AG04449 (cell line): ENCODE measurements around the gene SLC37A1.
"Not testable (repeated sequence)": the region's sequence is repeated elsewhere in the genome, so short reads cannot be mapped to it uniquely, and the experiment has no call there.

Experiments used
- CTCF ChIA-PET: fragments of 350-600 bp; formaldehyde crosslinking; extraction: SDS; loops from one replicate; lab custom pipeline; 2021; ENCODE audit warnings: antibody characterized with exemption; lab: Yijun Ruan, JAX
- POLR2A ChIA-PET: fragments of 400-600, 350-600 bp; formaldehyde crosslinking; extraction: SDS; loops from one replicate; lab custom pipeline; 2020; ENCODE audit warnings: antibody characterized with exemption, inconsistent platforms; lab: Yijun Ruan, JAX
- DNase-seq: peaks from one replicate; pipeline ENCODE4 v3.0.0-alpha.2; 2010; ENCODE audit warnings: low read depth, low spot score
- H3K4me3 ChIP-seq: 2 replicates; pipeline ENCODE4 v1.5.1; 2011; ENCODE audit warnings: low read depth, mild to moderate bottlenecking, control low read depth, low read length
- TF ChIP-seq, protein P1 (sequence below): IDR thresholded peaks from one replicate; pipeline ENCODE4 v1.5.1; 2011; ENCODE audit warnings: mild to moderate bottlenecking, moderate library complexity, low read length, control low read depth, inconsistent platforms; ENCODE audit not compliant: insufficient read depth; ENCODE audit errors: missing control alignments

Gene SLC37A1

DNA sequence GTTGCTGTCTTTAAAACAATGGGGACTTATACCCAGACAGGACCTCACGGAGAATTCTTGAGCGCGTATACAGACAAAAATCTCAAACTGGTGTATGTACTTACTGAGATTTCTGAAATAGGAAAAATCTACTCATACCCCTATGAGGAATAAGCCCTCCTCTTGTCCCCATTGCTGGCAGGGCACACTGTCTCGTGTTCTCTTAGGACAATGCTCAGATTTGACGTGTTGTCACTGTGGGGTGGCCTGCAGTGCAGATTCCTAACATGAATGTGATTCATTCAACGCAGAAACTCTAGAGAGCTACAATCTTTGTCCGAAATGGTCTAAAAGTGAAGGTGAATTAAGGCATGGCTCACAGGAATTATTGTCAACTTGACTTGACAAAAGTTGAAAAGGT, 108.6 kb downstream of the SLC37A1 start:
- ChIA-PET CTCF (interaction anchor here (1.2 kb wide), 1 partner anchor 10 kb away, joined by 3 read pairs; no protein-coding TSS in a partner anchor), POLR2A (no interaction called here)
- no peak overlapping the region for H3K4me3 ChIP-seq
- TF ChIP-seq, protein P1, sequence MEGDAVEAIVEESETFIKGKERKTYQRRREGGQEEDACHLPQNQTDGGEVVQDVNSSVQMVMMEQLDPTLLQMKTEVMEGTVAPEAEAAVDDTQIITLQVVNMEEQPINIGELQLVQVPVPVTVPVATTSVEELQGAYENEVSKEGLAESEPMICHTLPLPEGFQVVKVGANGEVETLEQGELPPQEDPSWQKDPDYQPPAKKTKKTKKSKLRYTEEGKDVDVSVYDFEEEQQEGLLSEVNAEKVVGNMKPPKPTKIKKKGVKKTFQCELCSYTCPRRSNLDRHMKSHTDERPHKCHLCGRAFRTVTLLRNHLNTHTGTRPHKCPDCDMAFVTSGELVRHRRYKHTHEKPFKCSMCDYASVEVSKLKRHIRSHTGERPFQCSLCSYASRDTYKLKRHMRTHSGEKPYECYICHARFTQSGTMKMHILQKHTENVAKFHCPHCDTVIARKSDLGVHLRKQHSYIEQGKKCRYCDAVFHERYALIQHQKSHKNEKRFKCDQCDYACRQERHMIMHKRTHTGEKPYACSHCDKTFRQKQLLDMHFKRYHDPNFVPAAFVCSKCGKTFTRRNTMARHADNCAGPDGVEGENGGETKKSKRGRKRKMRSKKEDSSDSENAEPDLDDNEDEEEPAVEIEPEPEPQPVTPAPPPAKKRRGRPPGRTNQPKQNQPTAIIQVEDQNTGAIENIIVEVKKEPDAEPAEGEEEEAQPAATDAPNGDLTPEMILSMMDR, result no peak
- DNase-seq, result no peak

DNA sequence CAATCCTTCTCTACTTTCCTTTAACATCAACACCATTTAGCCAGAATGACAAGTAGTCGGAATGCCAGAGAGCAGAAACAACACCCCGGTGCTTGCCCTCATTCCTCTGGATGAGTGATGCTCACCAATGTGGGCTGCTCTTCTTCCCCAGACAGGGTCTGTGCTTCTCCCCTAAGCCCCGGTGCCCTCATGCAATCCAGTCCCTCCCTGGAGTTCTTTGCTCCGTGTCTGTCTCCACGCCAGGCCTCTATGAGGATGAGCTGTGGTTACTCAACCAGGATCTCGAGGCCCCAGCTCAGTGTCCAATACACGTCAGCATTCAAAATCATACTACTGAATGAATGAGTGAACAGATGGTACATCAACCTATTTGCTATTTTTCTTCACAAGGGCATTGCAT, 110.0 kb downstream of the SLC37A1 start:
- TF ChIP-seq, protein P1, result no peak
- POLR2A ChIA-PET, result no interaction called here
- no peak overlapping the region for H3K4me3 ChIP-seq
- CTCF ChIA-PET, result interaction anchor here (1.2 kb wide), 1 partner anchor 8 kb away, joined by 3 read pairs; no protein-coding TSS in a partner anchor
- no peak for DNase-seq

DNA sequence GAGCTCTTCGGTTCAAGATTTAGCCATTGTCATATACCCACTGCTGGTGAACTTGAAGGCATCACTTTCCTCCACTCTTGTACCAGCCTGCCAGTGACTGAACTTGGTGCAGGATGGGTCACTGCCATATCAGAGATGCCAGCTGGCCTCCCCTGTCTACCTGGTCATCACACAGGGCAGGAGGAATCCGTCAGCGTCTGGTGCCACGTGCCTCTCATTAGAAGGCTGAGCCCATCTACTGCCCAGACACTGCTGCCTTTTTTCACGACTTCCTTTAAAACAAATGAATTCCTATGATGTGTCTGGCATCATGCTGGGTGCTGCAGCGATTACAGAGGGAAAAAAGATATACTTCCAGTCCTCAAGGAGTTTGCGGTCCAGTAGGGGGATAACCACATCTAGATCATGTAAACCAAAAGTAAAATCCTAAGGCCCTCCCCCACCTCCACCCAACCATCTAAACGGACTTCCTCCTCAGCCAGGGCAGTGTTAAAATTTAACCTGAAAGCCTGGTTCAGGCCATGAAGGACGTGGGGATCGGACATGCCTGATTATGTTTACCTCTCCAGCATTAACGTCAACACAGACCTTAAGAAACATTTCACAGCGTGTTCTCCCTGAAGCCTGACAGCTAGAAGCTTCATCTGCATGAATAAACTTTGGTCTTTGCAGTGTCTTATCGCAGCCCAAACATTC, 110.6 kb downstream of the SLC37A1 start:
- TF ChIP-seq, protein P1, result no peak
- POLR2A ChIA-PET, result no interaction called here
- CTCF ChIA-PET, result no interaction called here
- no peak overlapping the region for H3K4me3 ChIP-seq
- no peak for DNase-seq

DNA sequence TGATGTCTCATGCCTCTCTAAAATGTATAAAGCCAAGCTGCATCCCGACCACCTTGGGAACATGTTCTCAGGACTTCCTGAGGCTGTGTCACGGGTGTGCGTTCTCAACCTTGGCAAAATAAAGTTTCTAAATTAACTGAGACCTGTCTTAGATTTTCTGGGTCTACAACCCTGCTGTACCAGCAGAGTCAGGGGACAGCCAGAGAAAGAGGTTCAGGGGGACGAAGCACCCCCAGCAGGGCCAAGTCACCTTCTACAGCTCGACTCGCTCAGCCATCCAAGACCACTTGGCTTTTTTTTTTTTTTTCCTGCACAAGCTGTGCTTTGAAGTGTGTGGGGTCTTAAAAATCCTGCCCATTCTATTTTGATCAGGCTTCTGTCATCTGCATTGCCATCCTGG, 111.3 kb downstream of the SLC37A1 start:
- ChIA-PET CTCF (no interaction called here), POLR2A (no interaction called here)
- TF ChIP-seq, protein P1, result no peak
- no peak for DNase-seq
- H3K4me3 ChIP-seq, result no peak overlapping the region

DNA sequence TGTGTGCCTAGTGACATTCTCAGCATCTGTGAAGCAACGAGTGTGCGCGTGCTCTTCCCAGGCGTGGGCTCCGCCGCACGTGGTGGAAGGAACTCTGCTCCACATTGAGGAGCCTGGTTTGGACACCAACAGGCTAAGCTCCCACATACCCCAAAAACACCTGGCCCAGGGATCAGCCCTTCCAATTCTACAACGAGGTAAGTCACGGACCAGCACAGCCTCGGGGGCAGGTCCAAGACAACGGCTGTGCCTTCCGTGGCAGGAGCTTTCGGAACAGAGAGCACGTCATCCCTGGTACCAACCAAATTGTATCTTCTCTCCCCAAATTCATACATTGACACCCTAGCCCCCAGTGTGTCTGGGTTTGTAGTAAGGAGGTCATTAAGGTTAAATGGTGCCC, 112.5 kb downstream of the SLC37A1 start:
- TF ChIP-seq, protein P1, result no peak
- no peak overlapping the region for H3K4me3 ChIP-seq
- CTCF ChIA-PET, result no interaction called here
- POLR2A ChIA-PET, result no interaction called here
- DNase-seq, result no peak

DNA sequence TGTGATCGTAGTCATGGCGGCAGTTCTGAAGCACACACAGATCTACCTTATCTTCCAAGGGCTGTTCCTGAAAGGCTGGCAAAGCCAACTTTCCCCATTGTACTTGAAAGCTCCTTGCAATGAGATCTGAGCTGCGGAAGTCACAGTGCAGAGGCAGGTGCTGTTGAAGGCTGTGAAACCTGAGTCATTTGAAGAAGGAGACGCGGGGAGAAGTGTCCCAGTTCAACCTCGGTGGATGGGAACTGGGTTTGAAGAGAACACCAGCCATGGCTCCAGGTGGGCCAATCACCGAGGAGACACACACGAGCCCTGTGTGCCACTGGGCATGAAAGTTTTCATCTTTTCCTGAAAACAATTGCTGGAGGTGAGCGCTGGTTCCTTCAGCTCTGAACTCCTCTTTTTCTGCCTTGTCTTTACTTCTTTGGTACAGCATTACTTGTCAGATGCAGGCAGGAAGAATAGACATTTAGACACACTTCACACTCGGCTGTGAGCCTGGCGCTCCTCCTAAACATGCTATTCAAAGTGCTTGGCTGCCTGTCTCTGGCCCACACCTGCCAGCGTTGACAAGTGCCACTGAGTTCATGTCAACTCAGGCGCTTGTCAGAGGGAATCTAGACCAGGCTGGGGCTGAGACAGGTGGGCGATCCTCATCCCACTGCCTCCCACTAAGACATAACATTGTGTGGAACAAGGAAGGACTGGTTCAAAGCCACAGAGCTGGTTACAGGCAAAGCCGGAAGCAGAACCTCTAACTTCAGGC, 114.1 kb downstream of the SLC37A1 start:
- ChIA-PET CTCF (no interaction called here), POLR2A (no interaction called here)
- TF ChIP-seq, protein P1, result no peak
- no peak for DNase-seq
- H3K4me3 ChIP-seq, result no peak overlapping the region

DNA sequence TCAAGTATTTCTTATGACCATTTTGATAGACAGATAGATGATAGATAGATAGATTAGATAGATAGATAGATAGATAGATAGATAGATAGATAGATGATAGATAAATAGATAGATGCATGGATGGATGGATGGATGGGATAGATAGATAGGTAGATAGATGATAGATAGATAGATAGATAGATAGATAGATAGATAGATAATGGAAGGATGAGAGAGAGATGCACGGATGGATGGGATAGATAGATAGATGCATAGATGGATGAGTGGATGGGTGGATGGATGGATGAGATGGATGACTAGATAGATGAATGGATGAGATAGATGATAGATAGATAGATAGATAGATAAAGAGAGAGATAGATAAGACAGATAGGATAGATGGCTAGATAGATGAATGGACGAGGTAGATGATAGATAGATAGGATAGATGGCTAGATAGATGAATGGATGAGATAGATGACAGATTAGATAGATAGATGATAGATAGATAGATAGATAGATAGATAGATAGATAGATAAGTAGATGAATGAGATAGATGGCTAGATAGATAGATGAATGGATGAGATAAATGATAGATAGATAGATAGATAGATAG, 114.9 kb downstream of the SLC37A1 start:
- POLR2A ChIA-PET, DNase-seq, CTCF ChIA-PET, H3K4me3 ChIP-seq: not testable (repeated sequence)
